Measurements from ENCODE around the gene JAG1.

The JAG1 gene

GRCh38 chr20:10699489-10699888 is 25.7 kb upstream of the JAG1 start:
- DNase-seq = no peak

GRCh38 chr20:10696650-10697049 is 22.9 kb upstream of the JAG1 start:
- no peak for DNase-seq

- DNase-seq = no peak
Measured at GRCh38 chr20:10689385-10689784, 15.6 kb upstream of the JAG1 start.

- DNase-seq = no peak
Measured at GRCh38 chr20:10687895-10688294, 14.1 kb upstream of the JAG1 start.

- DNase-seq = no peak
Measured at GRCh38 chr20:10686356-10687133, 12.7 kb upstream of the JAG1 start.

- DNase-seq = no peak
Measured at GRCh38 chr20:10683537-10683936, 9.7 kb upstream of the JAG1 start.

- no peak for DNase-seq
Measured at GRCh38 chr20:10682939-10683338, 9.1 kb upstream of the JAG1 start.

- no peak for DNase-seq
Measured at GRCh38 chr20:10681494-10681893, 7.7 kb upstream of the JAG1 start.

- no peak for DNase-seq
Measured at GRCh38 chr20:10680571-10680970, 6.8 kb upstream of the JAG1 start.

- DNase-seq = no peak
Measured at GRCh38 chr20:10679269-10679668, 5.5 kb upstream of the JAG1 start.

GRCh38 chr20:10676518-10676917 is 2.7 kb upstream of the JAG1 start:
- DNase-seq = no peak

- no peak for DNase-seq
Measured at GRCh38 chr20:10675450-10675848, 1.6 kb upstream of the JAG1 start.

GRCh38 chr20:10674684-10675449 is 1.1 kb upstream of the JAG1 start:
- DNase-seq = no peak

GRCh38 chr20:10673176-10673841 is 490 bp downstream of the JAG1 start:
- DNase-seq = no peak

- no peak for DNase-seq
Measured at GRCh38 chr20:10672624-10673127, 1.1 kb downstream of the JAG1 start.

GRCh38 chr20:10671919-10672623 is 1.7 kb downstream of the JAG1 start:
- DNase-seq = no peak

GRCh38 chr20:10671221-10671918 is 2.4 kb downstream of the JAG1 start:
- DNase-seq = peak; percentile 14

- no peak for DNase-seq
Measured at GRCh38 chr20:10670501-10671220, 3.1 kb downstream of the JAG1 start.

GRCh38 chr20:10669843-10670446 is 3.9 kb downstream of the JAG1 start:
- DNase-seq = no peak

- no peak for DNase-seq
Measured at GRCh38 chr20:10668677-10669368, 5.0 kb downstream of the JAG1 start.

All from activated effector memory CD4-positive, alpha-beta T cell treated with Interleukin-2 at 50 U/mL for 16 hours (primary cell).